Measurements from ENCODE around the gene DYNLT2. TPM values are rescaled to one million over a fixed set of nuclear protein-coding genes. Genes with fewer than 3 reads are reported as not detected.

Gene DYNLT2
- total and polyA plus RNA-seq, 2 donors (not counting 1 experiment from before 2014, with no cell fraction given) = 0.49 to 0.83 TPM

DNA sequence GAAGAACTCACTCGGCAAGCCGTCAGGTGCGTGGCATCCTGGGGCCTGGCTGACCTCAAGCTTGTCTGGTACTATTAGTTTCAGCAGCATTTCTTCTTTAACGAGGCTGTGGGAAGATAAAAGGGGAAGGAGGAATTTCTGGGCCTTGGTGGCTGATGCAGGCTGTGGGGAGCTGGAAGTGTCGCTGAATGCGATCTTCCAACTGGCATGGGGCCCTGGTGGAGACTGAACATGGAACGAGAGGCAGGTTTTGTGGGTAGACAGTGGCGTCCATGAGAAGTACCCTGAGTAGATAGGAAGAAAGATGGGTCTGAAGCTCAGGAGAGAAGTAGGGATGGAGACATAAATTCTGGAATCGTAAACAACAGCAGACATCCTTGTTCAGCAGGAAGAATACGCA lies 23.9 kb upstream of the DYNLT2 start:
- Histone ChIP-seq H3K9ac (ENCODE audit: insufficient read depth, low read length) (no peak overlapping the region), H4K20me1 (ENCODE audit: control insufficient read depth, extremely low read depth, insufficient read depth, low read length) (no peaks in the 10 kb centered on the region), H3K9me3 (ENCODE audit: control insufficient read depth, insufficient read depth, low read depth, low read length) (no peaks in the 10 kb centered on the region), H3K4me3 (replicated peaks in 1 of 4; ENCODE audit: control extremely low read depth in 1 of 4, insufficient read depth in 1 of 4, low read depth in 3 of 4, low read length in 4 of 4) (no peak overlapping the region), H3K79me2 (ENCODE audit: control insufficient read depth, insufficient read depth, low read length) (no peaks in the 10 kb centered on the region), H3K36me3 (ENCODE audit: control insufficient read depth, insufficient read depth, low read length) (no peaks in the 10 kb centered on the region), H3K27ac (ENCODE audit: insufficient read depth, low read length) (no peak overlapping the region), H3K4me1 (ENCODE audit: control insufficient read depth, extremely low read depth, insufficient read depth, low read length) (peaks cover 3% of the 10 kb centered on the region), H3K4me2 (ENCODE audit: extremely low read depth, insufficient read depth, low read length) (no peak overlapping the region), H3K27me3 (ENCODE audit: control insufficient read depth, insufficient read depth, low read length) (no peaks in the 10 kb centered on the region), H2AFZ (ENCODE audit: low read length) (no peak overlapping the region)
- TF ChIP-seq, protein P1, sequence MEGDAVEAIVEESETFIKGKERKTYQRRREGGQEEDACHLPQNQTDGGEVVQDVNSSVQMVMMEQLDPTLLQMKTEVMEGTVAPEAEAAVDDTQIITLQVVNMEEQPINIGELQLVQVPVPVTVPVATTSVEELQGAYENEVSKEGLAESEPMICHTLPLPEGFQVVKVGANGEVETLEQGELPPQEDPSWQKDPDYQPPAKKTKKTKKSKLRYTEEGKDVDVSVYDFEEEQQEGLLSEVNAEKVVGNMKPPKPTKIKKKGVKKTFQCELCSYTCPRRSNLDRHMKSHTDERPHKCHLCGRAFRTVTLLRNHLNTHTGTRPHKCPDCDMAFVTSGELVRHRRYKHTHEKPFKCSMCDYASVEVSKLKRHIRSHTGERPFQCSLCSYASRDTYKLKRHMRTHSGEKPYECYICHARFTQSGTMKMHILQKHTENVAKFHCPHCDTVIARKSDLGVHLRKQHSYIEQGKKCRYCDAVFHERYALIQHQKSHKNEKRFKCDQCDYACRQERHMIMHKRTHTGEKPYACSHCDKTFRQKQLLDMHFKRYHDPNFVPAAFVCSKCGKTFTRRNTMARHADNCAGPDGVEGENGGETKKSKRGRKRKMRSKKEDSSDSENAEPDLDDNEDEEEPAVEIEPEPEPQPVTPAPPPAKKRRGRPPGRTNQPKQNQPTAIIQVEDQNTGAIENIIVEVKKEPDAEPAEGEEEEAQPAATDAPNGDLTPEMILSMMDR (conservative IDR thresholded peaks at IDR 0.05 in 1 of 2, IDR thresholded peaks at IDR 0.05 in 1 of 2; ENCODE audit: low read depth in 1 of 2, low read length in 2 of 2) = no peak
- no peak for DNase-seq (ENCODE audit: low read depth in 2 of 2)

GRCh38 chr6:169774347-169774746 lies 23.0 kb upstream of the DYNLT2 start:
- no peak for TF ChIP-seq EZH2 (IDR thresholded peaks at IDR 0.05; ENCODE audit: low read length, missing control alignments)
- TF ChIP-seq, protein P1 (conservative IDR thresholded peaks at IDR 0.05 in 1 of 2, IDR thresholded peaks at IDR 0.05 in 1 of 2; ENCODE audit: low read depth in 1 of 2, low read length in 2 of 2) = no peak
- DNase-seq (ENCODE audit: low read depth in 2 of 2) = no peak
- Histone ChIP-seq H3K79me2 (ENCODE audit: control insufficient read depth, insufficient read depth, low read length) (no peaks in the 10 kb centered on the region), H3K9ac (ENCODE audit: insufficient read depth, low read length) (no peak overlapping the region), H4K20me1 (ENCODE audit: control insufficient read depth, extremely low read depth, insufficient read depth, low read length) (no peaks in the 10 kb centered on the region), H3K27me3 (ENCODE audit: control insufficient read depth, insufficient read depth, low read length) (no peaks in the 10 kb centered on the region), H3K27ac (ENCODE audit: insufficient read depth, low read length) (no peak overlapping the region), H3K36me3 (ENCODE audit: control insufficient read depth, insufficient read depth, low read length) (no peaks in the 10 kb centered on the region), H2AFZ (ENCODE audit: low read length) (no peak overlapping the region), H3K4me3 (replicated peaks in 1 of 4; ENCODE audit: control extremely low read depth in 1 of 4, insufficient read depth in 1 of 4, low read depth in 3 of 4, low read length in 4 of 4) (no peak overlapping the region), H3K9me3 (ENCODE audit: control insufficient read depth, insufficient read depth, low read depth, low read length) (no peaks in the 10 kb centered on the region), H3K4me1 (ENCODE audit: control insufficient read depth, extremely low read depth, insufficient read depth, low read length) (no peaks in the 10 kb centered on the region), H3K4me2 (ENCODE audit: extremely low read depth, insufficient read depth, low read length) (no peak overlapping the region)

DNA sequence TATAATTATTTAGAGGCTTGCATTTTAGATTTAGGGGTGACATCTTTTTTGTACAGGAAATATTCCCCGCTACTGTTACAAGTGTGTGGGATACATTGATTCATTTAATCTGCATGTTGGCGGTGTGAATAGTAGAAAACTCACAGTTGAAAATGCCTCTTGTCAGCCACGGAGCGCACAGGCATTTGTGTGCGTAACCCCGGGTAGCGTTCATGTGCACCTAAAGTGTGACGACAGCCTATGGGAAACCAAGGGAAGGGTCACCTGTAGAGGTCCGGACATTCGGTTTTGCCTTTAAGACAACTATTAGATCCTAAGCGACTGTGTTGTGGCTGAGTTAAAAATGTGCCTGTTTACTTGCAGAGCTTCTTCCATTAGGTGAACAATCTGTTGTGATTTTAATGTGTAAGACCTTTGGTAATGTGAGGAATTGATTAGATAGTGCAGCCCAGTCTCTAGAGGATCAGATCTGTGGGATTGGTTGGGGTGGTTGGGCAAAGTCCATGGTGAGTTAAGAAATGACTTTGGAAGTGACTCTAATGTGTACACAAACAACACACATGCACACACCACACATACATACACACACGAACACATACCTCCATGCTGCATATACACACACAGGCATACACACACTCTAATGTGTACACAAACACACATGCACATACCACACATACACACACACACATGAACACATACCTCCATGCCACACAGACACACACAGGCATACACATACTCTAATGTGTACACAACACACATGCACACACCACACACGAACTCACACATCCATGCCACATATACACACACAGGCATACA lies 15.8 kb upstream of the DYNLT2 start:
- H3K27ac ChIP-seq (ENCODE audit: insufficient read depth, low read length) = no peak overlapping the region
- H4K20me1 ChIP-seq (ENCODE audit: control insufficient read depth, extremely low read depth, insufficient read depth, low read length) = no peaks in the 10 kb centered on the region
- peaks cover 7% of the 10 kb centered on the region for H3K36me3 ChIP-seq (ENCODE audit: control insufficient read depth, insufficient read depth, low read length)
- no peak overlapping the region for H2AFZ ChIP-seq (ENCODE audit: low read length)
- no peaks in the 10 kb centered on the region for H3K9me3 ChIP-seq (ENCODE audit: control insufficient read depth, insufficient read depth, low read depth, low read length)
- no peak overlapping the region for H3K4me2 ChIP-seq (ENCODE audit: extremely low read depth, insufficient read depth, low read length)
- H3K4me1 ChIP-seq (ENCODE audit: control insufficient read depth, extremely low read depth, insufficient read depth, low read length) = no peaks in the 10 kb centered on the region
- H3K4me3 ChIP-seq (replicated peaks in 1 of 4; ENCODE audit: control extremely low read depth in 1 of 4, insufficient read depth in 1 of 4, low read depth in 3 of 4, low read length in 4 of 4) = no peak overlapping the region
- DNase-seq (ENCODE audit: low read depth in 2 of 2) = no peak
- no peaks in the 10 kb centered on the region for H3K79me2 ChIP-seq (ENCODE audit: control insufficient read depth, insufficient read depth, low read length)
- TF ChIP-seq, protein P1 (conservative IDR thresholded peaks at IDR 0.05 in 1 of 2, IDR thresholded peaks at IDR 0.05 in 1 of 2; ENCODE audit: low read depth in 1 of 2, low read length in 2 of 2) = no peak
- no peak for TF ChIP-seq EZH2 (IDR thresholded peaks at IDR 0.05; ENCODE audit: low read length, missing control alignments)
- no peaks in the 10 kb centered on the region for H3K27me3 ChIP-seq (ENCODE audit: control insufficient read depth, insufficient read depth, low read length)
- no peak overlapping the region for H3K9ac ChIP-seq (ENCODE audit: insufficient read depth, low read length)
